Peyer's patch (tissue), 4 donors: ENCODE data around the gene SEC23A.

ENCODE experiments used
- CTCF ChIP-seq, 6 experiments: fragments of 450-650 bp in 4 of 6; fragments of 200-600 bp in 2 of 6; sonication (generic) in 1 of 6; IDR thresholded peaks; one replicate each; pipeline ENCODE4 v1.5.1; 2017 to 2019; ENCODE audit warnings: antibody characterized with exemption in 6 of 6, mild to moderate bottlenecking in 3 of 6, moderate library complexity in 1 of 6
- POLR2A ChIP-seq, 2 donors: fragments of 450-650 bp; IDR thresholded peaks; one replicate each; pipeline ENCODE4 v1.5.1; 2017; ENCODE audit warnings: antibody characterized with exemption in 2 of 2, mild to moderate bottlenecking in 2 of 2, moderate library complexity in 2 of 2

GRCh38 chr14:38989922-38990546 lies 113.0 kb downstream of the SEC23A start:
- TF ChIP-seq CTCF (IDR thresholded peaks at IDR 0.05) = no peak
- TF ChIP-seq POLR2A (IDR thresholded peaks at IDR 0.05) = no peak
